GM21619 (cell line): ENCODE measurements around the gene SLC6A13.

ENCODE experiments used
- ATAC-seq: cut with Tn5 transposase; IDR thresholded peaks from one replicate; pipeline ENCODE4 v1.9.1; 2021; ENCODE audit not compliant: unreplicated experiment

SLC6A13 gene

GRCh38 chr12:234891-235415, 27.7 kb downstream of the SLC6A13 start:
- no peak for ATAC-seq

- no peak for ATAC-seq
Observed at GRCh38 chr12:234019-234418, 28.6 kb downstream of the SLC6A13 start.

GRCh38 chr12:233615-233968, 29.0 kb downstream of the SLC6A13 start:
- no peak for ATAC-seq

GRCh38 chr12:232731-233614, 29.7 kb downstream of the SLC6A13 start:
- ATAC-seq = no peak

- no peak for ATAC-seq
Observed at GRCh38 chr12:230925-231671, 31.5 kb downstream of the SLC6A13 start.

GRCh38 chr12:229441-230191, 33.0 kb downstream of the SLC6A13 start:
- ATAC-seq = no peak

GRCh38 chr12:228846-229200, 33.8 kb downstream of the SLC6A13 start:
- ATAC-seq = no peak

- ATAC-seq = no peak
Observed at GRCh38 chr12:227923-228845, 34.5 kb downstream of the SLC6A13 start.

GRCh38 chr12:227286-227915, 35.2 kb downstream of the SLC6A13 start:
- ATAC-seq = no peak

- no peak for ATAC-seq
Observed at GRCh38 chr12:226401-226800, 36.2 kb downstream of the SLC6A13 start.

GRCh38 chr12:225012-225411, 37.6 kb downstream of the SLC6A13 start:
- no peak for ATAC-seq

GRCh38 chr12:224330-224729, 38.3 kb downstream of the SLC6A13 start:
- ATAC-seq = no peak

GRCh38 chr12:223841-224240, 38.8 kb downstream of the SLC6A13 start:
- no peak for ATAC-seq

GRCh38 chr12:221736-222135, 40.9 kb downstream of the SLC6A13 start:
- ATAC-seq = no peak

- no peak for ATAC-seq
Observed at GRCh38 chr12:220946-221550, 41.6 kb downstream of the SLC6A13 start.

GRCh38 chr12:220491-220890, 42.1 kb downstream of the SLC6A13 start:
- no peak for ATAC-seq

- ATAC-seq = peak; percentile 72
Observed at GRCh38 chr12:219891-220352, 42.7 kb downstream of the SLC6A13 start.

- no peak for ATAC-seq
Observed at GRCh38 chr12:218728-219590, 43.7 kb downstream of the SLC6A13 start.
